SJCRH30 (cell line): ENCODE measurements around the gene DTYMK. TPM values are rescaled to one million over a fixed set of nuclear protein-coding genes. Genes with fewer than 3 reads are reported as not detected.

Source experiments
- DNase-seq, 2 experiments: peaks; one replicate each; pipeline ENCODE4 v3.0.0-alpha.2; 2015 to 2020
- H3K27ac ChIP-seq: fragments of 250-450 bp; sonication (Bioruptor Pico); 2 replicates; pipeline ENCODE4 v1.5.1; 2020; ENCODE audit warnings: mild to moderate bottlenecking, moderate library complexity
- H3K27me3 ChIP-seq: fragments of 250-450 bp; sonication (Bioruptor Pico); 2 replicates; pipeline ENCODE4 v1.5.1; 2020; ENCODE audit warnings: mild to moderate bottlenecking, moderate library complexity
- H3K36me3 ChIP-seq: fragments of 250-450 bp; sonication (Bioruptor Pico); 2 replicates; pipeline ENCODE4 v1.5.1; 2020; ENCODE audit warnings: mild to moderate bottlenecking, moderate library complexity
- H3K4me1 ChIP-seq: fragments of 250-450 bp; sonication (Bioruptor Pico); 2 replicates; pipeline ENCODE4 v1.5.1; 2020; ENCODE audit warnings: mild to moderate bottlenecking, moderate library complexity
- H3K4me3 ChIP-seq: fragments of 250-450 bp; sonication (Bioruptor Pico); 2 replicates; pipeline ENCODE4 v1.5.1; 2020; ENCODE audit warnings: mild to moderate bottlenecking, moderate library complexity
- H3K9me3 ChIP-seq: fragments of 250-450 bp; sonication (Bioruptor Pico); replicated peaks from 2 replicates; pipeline ENCODE4 v1.5.1; 2020; ENCODE audit warnings: mild to moderate bottlenecking, moderate library complexity
- total RNA-seq: library from RNA; depleted of rRNA; stranded (reverse); fragments of >200 nt; shearing (Covaris generic); gene quantifications from 2 replicates; pipeline ENCODE4 v1.2.3, GENCODE V29; 2014; rRNA removed

DTYMK gene
- total RNA-seq, 1 experiment from 2014 or later = 113 TPM

- H3K9me3 ChIP-seq = no peaks in the 10 kb centered on the region
- DNase-seq = peak; percentile 84 to 87
- peak within 1 kb of the TSS; percentile 95 for H3K4me3 ChIP-seq
- peaks cover 4% of the 10 kb centered on the region for H3K4me1 ChIP-seq
- no peaks in the 10 kb centered on the region for H3K27me3 ChIP-seq
- H3K36me3 ChIP-seq = peaks cover 38% of the 10 kb centered on the region
- H3K27ac ChIP-seq = peak within 1 kb of the TSS; percentile 98
Measured at GRCh38 chr2:241637018-241637794, 49.4 kb downstream of the DTYMK start, which contains the start of the genes ATG4B and THAP4. Gene ATG4B, plus strand, starts transcription at chr2:241637693. Its CDS starts 22 bp downstream, at chr2:241637715. Gene THAP4, minus strand, starts transcription at chr2:241637158. Its CDS starts 141 bp downstream, at chr2:241637017.

- H3K9me3 ChIP-seq = no peaks in the 10 kb centered on the region
- H3K4me3 ChIP-seq = peak overlapping the region; percentile 95
- peaks cover 4% of the 10 kb centered on the region for H3K4me1 ChIP-seq
- peak; percentile 53 to 64 for DNase-seq
- peaks cover 43% of the 10 kb centered on the region for H3K36me3 ChIP-seq
- H3K27ac ChIP-seq = peak overlapping the region; percentile 60
- H3K27me3 ChIP-seq = no peaks in the 10 kb centered on the region
Measured at GRCh38 chr2:241636182-241637017, 50.2 kb downstream of the DTYMK start.

DNA sequence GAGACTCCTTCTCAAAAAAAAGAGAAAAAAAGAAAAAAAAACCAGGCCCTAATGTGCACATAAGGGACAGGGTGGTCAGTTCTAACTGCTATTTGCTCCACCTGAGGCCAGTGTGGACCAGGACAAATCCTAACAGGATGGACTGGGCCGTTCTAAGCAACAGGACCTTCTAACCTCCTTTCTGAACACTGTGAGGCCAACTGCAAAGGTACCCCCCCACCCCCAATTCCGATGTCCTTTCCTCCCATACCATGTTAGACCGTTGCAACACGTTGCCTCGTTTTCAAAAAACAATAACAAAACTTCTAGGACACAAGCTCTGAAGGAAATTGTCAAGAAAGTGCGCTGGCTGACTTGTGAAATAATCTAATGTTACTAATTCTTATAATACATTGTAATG is 50.9 kb downstream of the DTYMK start:
- no peaks in the 10 kb centered on the region for H3K9me3 ChIP-seq
- DNase-seq = peak in 1 of 2 experiments; percentile 22

GRCh38 chr2:241633561-241633960 is 53.1 kb downstream of the DTYMK start:
- Histone ChIP-seq H3K9me3 (no peaks in the 10 kb centered on the region), H3K4me3 (no peak overlapping the region), H3K36me3 (peaks cover 40% of the 10 kb centered on the region), H3K27me3 (no peaks in the 10 kb centered on the region), H3K4me1 (peaks cover 4% of the 10 kb centered on the region), H3K27ac (no peak overlapping the region)
- no peak for DNase-seq

More for the DNA sequence above, 50.9 kb downstream of the DTYMK start:
- Histone ChIP-seq H3K4me3 (peak overlapping the region; percentile 95), H3K36me3 (peaks cover 49% of the 10 kb centered on the region), H3K27me3 (no peaks in the 10 kb centered on the region), H3K4me1 (peaks cover 4% of the 10 kb centered on the region), H3K27ac (peak overlapping the region; percentile 60)

DNA sequence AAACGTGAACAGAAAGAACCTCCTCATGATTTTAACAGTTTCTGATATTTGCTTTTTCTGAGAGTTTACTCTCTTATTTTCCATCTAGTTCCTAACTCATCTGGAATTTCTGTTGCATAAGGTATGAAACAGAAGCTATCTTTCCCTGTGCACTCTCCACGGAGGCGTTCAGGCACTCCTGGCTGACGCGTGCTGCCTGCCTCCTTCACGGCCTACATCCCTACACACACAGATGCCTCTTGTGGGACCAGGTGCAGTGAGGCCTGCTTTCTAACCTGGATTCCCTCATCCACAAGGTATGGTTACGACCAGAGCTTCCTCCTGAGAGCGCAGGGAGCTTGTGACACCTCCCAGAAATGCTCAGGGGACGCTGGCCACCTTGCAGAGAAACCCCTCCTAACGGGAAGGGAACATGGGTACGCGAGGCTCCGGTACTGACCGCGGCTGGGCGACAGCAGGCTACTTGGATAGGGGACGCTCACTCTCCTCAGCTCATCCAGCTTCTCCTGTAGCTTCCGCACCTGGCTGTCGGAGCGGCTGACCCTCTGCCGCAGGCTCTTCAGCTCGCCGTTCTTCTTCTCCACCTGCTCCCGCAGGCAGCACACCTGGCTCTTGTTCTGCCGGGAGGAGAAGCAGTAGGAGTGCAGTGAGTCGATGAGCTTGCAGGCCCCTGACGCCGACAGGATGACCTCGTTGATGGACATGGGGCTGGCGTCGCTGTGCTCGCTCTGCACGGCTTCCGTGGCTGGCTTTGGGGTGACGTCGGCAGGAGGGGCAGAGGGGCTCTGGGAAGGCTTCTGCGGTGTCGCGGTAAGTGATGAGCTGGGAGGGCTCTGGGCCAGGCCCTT is 53.9 kb downstream of the DTYMK start:
- no peak for DNase-seq
- Histone ChIP-seq H3K4me1 (no peaks in the 10 kb centered on the region), H3K9me3 (no peaks in the 10 kb centered on the region), H3K36me3 (peaks cover 43% of the 10 kb centered on the region), H3K27me3 (no peaks in the 10 kb centered on the region), H3K4me3 (no peak overlapping the region), H3K27ac (no peak overlapping the region)

- DNase-seq = no peak
- H3K36me3 ChIP-seq = peaks cover 52% of the 10 kb centered on the region
- H3K4me3 ChIP-seq = no peak overlapping the region
- no peak overlapping the region for H3K27ac ChIP-seq
- H3K27me3 ChIP-seq = no peaks in the 10 kb centered on the region
- no peaks in the 10 kb centered on the region for H3K9me3 ChIP-seq
- H3K4me1 ChIP-seq = no peaks in the 10 kb centered on the region
Measured at GRCh38 chr2:241629762-241630435, 56.7 kb downstream of the DTYMK start.

DNA sequence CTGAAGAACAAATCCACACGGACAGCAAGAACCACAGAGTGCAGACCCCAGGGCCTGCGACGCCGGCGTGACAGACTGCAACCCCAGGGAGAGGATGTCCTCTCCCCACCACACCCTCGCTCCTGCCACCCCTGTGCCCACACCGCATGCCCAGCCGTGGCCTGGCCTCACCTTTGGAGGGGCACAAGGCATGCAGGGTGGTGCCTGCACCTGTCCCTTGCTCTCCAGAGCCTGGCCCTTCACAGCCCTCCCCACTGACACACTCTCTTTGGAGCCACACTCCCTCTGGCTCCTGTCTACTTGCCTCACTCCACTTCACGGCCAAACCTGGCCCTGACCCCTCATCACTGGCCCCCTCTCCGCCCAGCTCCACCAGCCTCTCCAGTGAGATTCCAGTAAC is 58.9 kb downstream of the DTYMK start:
- DNase-seq = no peak
- Histone ChIP-seq H3K36me3 (peaks cover 51% of the 10 kb centered on the region), H3K4me3 (no peak overlapping the region), H3K9me3 (no peaks in the 10 kb centered on the region), H3K4me1 (no peaks in the 10 kb centered on the region), H3K27ac (no peak overlapping the region), H3K27me3 (no peaks in the 10 kb centered on the region)

Other genes starting within 250 kb of the DTYMK start
- gene STK25, start 178.2 kb downstream of the DTYMK start, total RNA-seq = 132 and 171 TPM in 2 replicates
- gene BOK, start 128.1 kb downstream of the DTYMK start, total RNA-seq = 6.6 and 7.3 TPM in 2 replicates
- 48.9 and 51.9 TPM in 2 replicates for gene THAP4, start 49.7 kb downstream of the DTYMK start, total RNA-seq
- gene ATG4B, start 49.1 kb downstream of the DTYMK start, total RNA-seq = 73.5 and 78.0 TPM in 2 replicates
- gene ING5, start 15.2 kb upstream of the DTYMK start, total RNA-seq = 48.8 and 53.2 TPM in 2 replicates
- 4.3 and 5.1 TPM in 2 replicates for gene D2HGDH, start 47.8 kb upstream of the DTYMK start, total RNA-seq
- gene GAL3ST2, start 90.0 kb upstream of the DTYMK start, total RNA-seq = not detected in 2 replicates
- 6.8 and 7.5 TPM in 2 replicates for gene NEU4, start 122.4 kb upstream of the DTYMK start, total RNA-seq
- 0.08 and 0.28 TPM in 2 replicates for gene PDCD1, start 172.1 kb upstream of the DTYMK start, total RNA-seq
- gene RTP5, start 182.9 kb upstream of the DTYMK start, total RNA-seq = not detected in 2 replicates